Measurements from ENCODE around the gene MYO5C. TPM values are rescaled to one million over a fixed set of nuclear protein-coding genes. Genes with fewer than 3 reads are reported as not detected.

The MYO5C gene
- total and polyA plus RNA-seq, 2 of the 8 experiments (the other 6 are each of a cell fraction or from before 2014, with no cell fraction given) = 8.2 to 26.7 TPM

- no peak overlapping the region for H3K14ac ChIP-seq (ENCODE audit: insufficient read length)
- no peak overlapping the region for H3K4me2 ChIP-seq (ENCODE audit: insufficient read depth in 1 of 2, low read depth in 2 of 2, low read length in 2 of 2)
- peaks cover 3 to 24% (median 15%) of the 10 kb centered on the region in 4 experiments; a peak in 6 of 8 replicates for H3K36me3 ChIP-seq (ENCODE audit: control insufficient read depth in 2 of 4, insufficient read depth in 4 of 4, low read length in 3 of 4)
- H3K79me1 ChIP-seq (ENCODE audit: low read depth, low read length) = no peaks in the 10 kb centered on the region
- H4K8ac ChIP-seq (ENCODE audit: extremely low read depth, insufficient read depth, low read length) = no peak overlapping the region
- H2AFZ ChIP-seq (ENCODE audit: low read length) = no peak overlapping the region
- WGBS, 2 experiments (ENCODE audit: extremely low coverage in 1 of 2, insufficient coverage in 1 of 2, insufficient read length in 1 of 2, insufficient replicate concordance in 2 of 2, low coverage in 1 of 2, low lambda C conversion rate in 2 of 2, missing lambda C conversion rate in 1 of 2) = 93% methylated on average over 7 of the region's 7 CpGs; no CpG with 5 or more reads in 1 of the 2 experiments
- H3K27ac ChIP-seq (ENCODE audit: low read depth, low read length) = no peak overlapping the region
- H2AK5ac ChIP-seq (ENCODE audit: low read depth, low read length) = no peak overlapping the region
- no peak overlapping the region for H2BK12ac ChIP-seq (ENCODE audit: low read depth, low read length)
- no peak overlapping the region for H2BK15ac ChIP-seq (ENCODE audit: low read length)
- H4K91ac ChIP-seq (replicated peaks; ENCODE audit: insufficient read length, low read length) = no peak overlapping the region
- no peak overlapping the region for H2BK120ac ChIP-seq (replicated peaks; ENCODE audit: low read depth, low read length)
- no peaks in the 10 kb centered on the region for H4K20me1 ChIP-seq (replicated peaks in 1 of 2; ENCODE audit: control insufficient read depth in 1 of 2, insufficient read depth in 2 of 2, low read length in 2 of 2)
- H3K9me3 ChIP-seq (ENCODE audit: insufficient read depth in 2 of 2, low read depth in 1 of 2, low read length in 1 of 2) = no peaks in the 10 kb centered on the region
- no peak overlapping the region for H3K4ac ChIP-seq (replicated peaks; ENCODE audit: insufficient read length, low read depth, low read length)
- H3K23me2 ChIP-seq (ENCODE audit: low read depth, low read length) = no peaks in the 10 kb centered on the region
- H3K18ac ChIP-seq (ENCODE audit: extremely low read depth, low read length) = no peak overlapping the region
- no peak overlapping the region for H3K9ac ChIP-seq (replicated peaks in 1 of 4; ENCODE audit: extremely low read depth in 1 of 4, low read depth in 3 of 4, low read length in 3 of 4)
- no peaks in the 10 kb centered on the region for H3K27me3 ChIP-seq (replicated peaks in 1 of 4; ENCODE audit: control insufficient read depth in 3 of 4, extremely low read depth in 1 of 4, insufficient read depth in 3 of 4, low read length in 3 of 4)
- H2BK20ac ChIP-seq (ENCODE audit: low read length) = no peak overlapping the region
- ChIA-PET POLR2A (ENCODE audit: partially characterized antibody) (no interaction called here), CTCF (ENCODE audit: partially characterized antibody) (interaction anchor here (0.7 to 9.5 kb wide), 2 partner anchors 19 to 39 kb away, joined by 4 to 41 read pairs; no protein-coding TSS in a partner anchor)
- H3K4me1 ChIP-seq (replicated peaks in 1 of 4; ENCODE audit: control insufficient read depth in 3 of 4, insufficient read depth in 4 of 4, low read length in 3 of 4) = peaks cover 0 to under 1% (median 0%) of the 10 kb centered on the region in 4 experiments; a peak in 3 of 7 replicates
- no peak overlapping the region for H3K4me3 ChIP-seq (ENCODE audit: extremely low read depth in 1 of 4, insufficient read depth in 2 of 4, low read depth in 3 of 4, low read length in 4 of 4)
- no peak overlapping the region for H2BK5ac ChIP-seq (ENCODE audit: low read depth, low read length)
- no peaks in the 10 kb centered on the region for H3K79me2 ChIP-seq (ENCODE audit: control insufficient read depth in 1 of 2, insufficient read depth in 2 of 2, low read length in 2 of 2)
- no peak overlapping the region for H4K5ac ChIP-seq (ENCODE audit: insufficient read length, low read depth, low read length)
- H3K56ac ChIP-seq (replicated peaks; ENCODE audit: insufficient read length, low read depth, low read length) = no peak overlapping the region
- no peak overlapping the region for H3K23ac ChIP-seq (ENCODE audit: insufficient read length)
- FAIRE-seq (no peak), DNase-seq (ENCODE audit: low read depth in 1 of 2, low spot score in 2 of 2) (no peak)
- no peak for TF ChIP-seq ATF3 (IDR thresholded peaks at IDR 0.05; ENCODE audit: insufficient read depth, low read depth, low read length)
Observed at GRCh38 chr15:52144656-52145178, 150.9 kb downstream of the MYO5C start.

Measured in H1 (cell line).